Measurements from ENCODE around the gene KANK4.
"Not testable (repeated sequence)": the region's sequence is repeated elsewhere in the genome, so short reads cannot be mapped to it uniquely, and the experiment has no call there.

The KANK4 gene

GRCh38 chr1:62268315-62268714 lies 50.9 kb downstream of the KANK4 start:
- Histone ChIP-seq H3K27ac (ENCODE audit: low read length) (no peak overlapping the region), H3K27me3 (ENCODE audit: low read depth, low read length) (no peaks in the 10 kb centered on the region), H3K4me3 (ENCODE audit: low read depth in 1 of 2, low read length in 2 of 2) (no peak overlapping the region), H3K4me1 (ENCODE audit: control insufficient read depth in 1 of 2, insufficient read depth in 2 of 2, low read length in 2 of 2) (no peaks in the 10 kb centered on the region), H3K9me3 (ENCODE audit: control insufficient read depth in 1 of 2, low read length in 2 of 2) (no peaks in the 10 kb centered on the region), H3K36me3 (ENCODE audit: control insufficient read depth in 1 of 2, insufficient read depth in 2 of 2, low read length in 2 of 2) (no peaks in the 10 kb centered on the region)

GRCh38 chr1:62265956-62266935 lies 53.0 kb downstream of the KANK4 start:
- no peaks in the 10 kb centered on the region for H3K4me1 ChIP-seq (ENCODE audit: control insufficient read depth in 1 of 2, insufficient read depth in 2 of 2, low read length in 2 of 2)
- no peaks in the 10 kb centered on the region for H3K27me3 ChIP-seq (ENCODE audit: low read depth, low read length)
- H3K4me3 ChIP-seq (ENCODE audit: low read depth in 1 of 2, low read length in 2 of 2), result no peak overlapping the region
- no peaks in the 10 kb centered on the region for H3K9me3 ChIP-seq (ENCODE audit: control insufficient read depth in 1 of 2, low read length in 2 of 2)
- no peak overlapping the region for H3K27ac ChIP-seq (ENCODE audit: low read length)
- H3K36me3 ChIP-seq (ENCODE audit: control insufficient read depth in 1 of 2, insufficient read depth in 2 of 2, low read length in 2 of 2), result no peaks in the 10 kb centered on the region

- Histone ChIP-seq H3K4me1 (ENCODE audit: control insufficient read depth in 1 of 2, insufficient read depth in 2 of 2, low read length in 2 of 2) (no peaks in the 10 kb centered on the region), H3K27me3 (ENCODE audit: low read depth, low read length) (no peaks in the 10 kb centered on the region), H3K9me3 (ENCODE audit: control insufficient read depth in 1 of 2, low read length in 2 of 2) (no peaks in the 10 kb centered on the region), H3K4me3 (ENCODE audit: low read depth in 1 of 2, low read length in 2 of 2) (no peak overlapping the region), H3K27ac (ENCODE audit: low read length) (no peak overlapping the region), H3K36me3 (ENCODE audit: control insufficient read depth in 1 of 2, insufficient read depth in 2 of 2, low read length in 2 of 2) (no peaks in the 10 kb centered on the region)
Measured at GRCh38 chr1:62263814-62264353, 55.4 kb downstream of the KANK4 start.

- Histone ChIP-seq H3K36me3 (ENCODE audit: control insufficient read depth in 1 of 2, insufficient read depth in 2 of 2, low read length in 2 of 2) (no peaks in the 10 kb centered on the region), H3K4me1 (ENCODE audit: control insufficient read depth in 1 of 2, insufficient read depth in 2 of 2, low read length in 2 of 2) (no peaks in the 10 kb centered on the region), H3K9me3 (ENCODE audit: control insufficient read depth in 1 of 2, low read length in 2 of 2) (no peaks in the 10 kb centered on the region), H3K4me3 (ENCODE audit: low read depth in 1 of 2, low read length in 2 of 2) (no peak overlapping the region), H3K27ac (ENCODE audit: low read length) (no peak overlapping the region), H3K27me3 (ENCODE audit: low read depth, low read length) (no peaks in the 10 kb centered on the region)
Measured at GRCh38 chr1:62263006-62263813, 56.0 kb downstream of the KANK4 start.

- Histone ChIP-seq H3K36me3 (ENCODE audit: control insufficient read depth in 1 of 2, insufficient read depth in 2 of 2, low read length in 2 of 2) (no peaks in the 10 kb centered on the region), H3K4me1 (ENCODE audit: control insufficient read depth in 1 of 2, insufficient read depth in 2 of 2, low read length in 2 of 2) (no peaks in the 10 kb centered on the region)
Measured at GRCh38 chr1:62260688-62261087, 58.5 kb downstream of the KANK4 start.

GRCh38 chr1:62259551-62259950 lies 59.7 kb downstream of the KANK4 start:
- no peaks in the 10 kb centered on the region for H3K9me3 ChIP-seq (ENCODE audit: control insufficient read depth in 1 of 2, low read length in 2 of 2)

More at GRCh38 chr1:62260688-62261087, 58.5 kb downstream of the KANK4 start:
- Histone ChIP-seq H3K4me3 (ENCODE audit: low read depth in 1 of 2, low read length in 2 of 2) (no peak overlapping the region), H3K9me3 (ENCODE audit: control insufficient read depth in 1 of 2, low read length in 2 of 2) (no peaks in the 10 kb centered on the region), H3K27me3 (ENCODE audit: low read depth, low read length) (no peaks in the 10 kb centered on the region), H3K27ac (ENCODE audit: low read length) (no peak overlapping the region)

GRCh38 chr1:62250126-62250726 lies 69.0 kb downstream of the KANK4 start:
- no peak overlapping the region for H3K4me3 ChIP-seq (ENCODE audit: low read depth in 1 of 2, low read length in 2 of 2)
- no peaks in the 10 kb centered on the region for H3K36me3 ChIP-seq (ENCODE audit: control insufficient read depth in 1 of 2, insufficient read depth in 2 of 2, low read length in 2 of 2)
- no peak overlapping the region for H3K27ac ChIP-seq (ENCODE audit: low read length)
- no peaks in the 10 kb centered on the region for H3K4me1 ChIP-seq (ENCODE audit: control insufficient read depth in 1 of 2, insufficient read depth in 2 of 2, low read length in 2 of 2)
- no peaks in the 10 kb centered on the region for H3K9me3 ChIP-seq (ENCODE audit: control insufficient read depth in 1 of 2, low read length in 2 of 2)
- no peaks in the 10 kb centered on the region for H3K27me3 ChIP-seq (ENCODE audit: low read depth, low read length)

More at GRCh38 chr1:62259551-62259950, 59.7 kb downstream of the KANK4 start:
- Histone ChIP-seq H3K27me3 (ENCODE audit: low read depth, low read length) (no peaks in the 10 kb centered on the region), H3K36me3 (ENCODE audit: control insufficient read depth in 1 of 2, insufficient read depth in 2 of 2, low read length in 2 of 2) (no peaks in the 10 kb centered on the region), H3K4me1 (ENCODE audit: control insufficient read depth in 1 of 2, insufficient read depth in 2 of 2, low read length in 2 of 2) (no peaks in the 10 kb centered on the region), H3K27ac (ENCODE audit: low read length) (no peak overlapping the region), H3K4me3 (ENCODE audit: low read depth in 1 of 2, low read length in 2 of 2) (no peak overlapping the region)

- Histone ChIP-seq H3K4me1 (ENCODE audit: control insufficient read depth in 1 of 2, insufficient read depth in 2 of 2, low read length in 2 of 2) (no peaks in the 10 kb centered on the region), H3K9me3 (ENCODE audit: control insufficient read depth in 1 of 2, low read length in 2 of 2) (no peaks in the 10 kb centered on the region), H3K36me3 (ENCODE audit: control insufficient read depth in 1 of 2, insufficient read depth in 2 of 2, low read length in 2 of 2) (no peaks in the 10 kb centered on the region), H3K27ac (ENCODE audit: low read length) (no peak overlapping the region), H3K4me3 (ENCODE audit: low read depth in 1 of 2, low read length in 2 of 2) (no peak overlapping the region), H3K27me3 (ENCODE audit: low read depth, low read length) (no peaks in the 10 kb centered on the region)
Measured at GRCh38 chr1:62247391-62248168, 71.7 kb downstream of the KANK4 start.

GRCh38 chr1:62245201-62245600 lies 74.0 kb downstream of the KANK4 start:
- Histone ChIP-seq H3K4me1 (ENCODE audit: control insufficient read depth in 1 of 2, insufficient read depth in 2 of 2, low read length in 2 of 2) (peaks cover 0 to 15% of the 10 kb centered on the region in 2 donors), H3K27ac (ENCODE audit: low read length) (no peak overlapping the region), H3K9me3 (ENCODE audit: control insufficient read depth in 1 of 2, low read length in 2 of 2) (no peaks in the 10 kb centered on the region), H3K36me3 (ENCODE audit: control insufficient read depth in 1 of 2, insufficient read depth in 2 of 2, low read length in 2 of 2) (no peaks in the 10 kb centered on the region), H3K4me3 (ENCODE audit: low read depth in 1 of 2, low read length in 2 of 2) (no peak overlapping the region), H3K27me3 (ENCODE audit: low read depth, low read length) (no peaks in the 10 kb centered on the region)

- H3K27ac ChIP-seq (ENCODE audit: low read length); H3K9me3 ChIP-seq (ENCODE audit: control insufficient read depth in 1 of 2, low read length in 2 of 2); H3K36me3 ChIP-seq (ENCODE audit: control insufficient read depth in 1 of 2, insufficient read depth in 2 of 2, low read length in 2 of 2); H3K4me3 ChIP-seq (ENCODE audit: low read depth in 1 of 2, low read length in 2 of 2); H3K27me3 ChIP-seq (ENCODE audit: low read depth, low read length): not testable (repeated sequence)
- peaks cover 0 to 15% of the 10 kb centered on the region in 2 donors for H3K4me1 ChIP-seq (ENCODE audit: control insufficient read depth in 1 of 2, insufficient read depth in 2 of 2, low read length in 2 of 2)
Measured at GRCh38 chr1:62244380-62244779, 74.9 kb downstream of the KANK4 start.

All from muscle layer of duodenum (tissue), 2 donors.